Effector memory CD8-positive, alpha-beta T cell (primary cell): ENCODE results near the gene ABCC9.
"Not testable (repeated sequence)": the region's sequence is repeated elsewhere in the genome, so short reads cannot be mapped to it uniquely, and the experiment has no call there.

Experiments used
- ATAC-seq: fragments of 150-1000 bp; cut with Tn5 transposase; replicated peaks from 2 replicates; pipeline ENCODE4 v1.10.0; 2021; ENCODE audit warnings: mild to moderate bottlenecking, moderate library complexity
- DNase-seq, 3 experiments: peaks; one replicate each; pipeline ENCODE4 v3.0.0; 2021
- H3K27ac Mint-ChIP-seq, 2 donors: one replicate each; pipeline ENCODE4 v1.8.0; 2022; ENCODE audit warnings: mild to moderate bottlenecking in 2 of 2, mixed read lengths in 2 of 2, moderate library complexity in 2 of 2
- H3K27me3 Mint-ChIP-seq, 2 donors: one replicate each; pipeline ENCODE4 v1.8.0; 2022; ENCODE audit warnings: mixed read lengths in 2 of 2
- H3K36me3 Mint-ChIP-seq: one replicate; pipeline ENCODE4 v1.8.0; 2022; ENCODE audit warnings: mild to moderate bottlenecking, moderate library complexity, mixed read lengths; ENCODE audit not compliant: insufficient read depth
- H3K4me1 Mint-ChIP-seq, 2 donors: one replicate each; pipeline ENCODE4 v1.8.0; 2022; ENCODE audit warnings: low read depth in 2 of 2, mixed read lengths in 2 of 2
- H3K4me3 Mint-ChIP-seq, 2 donors: one replicate each; pipeline ENCODE4 v1.8.0; 2022; ENCODE audit warnings: mild to moderate bottlenecking in 2 of 2, mixed read lengths in 2 of 2, moderate library complexity in 2 of 2
- H3K9me3 Mint-ChIP-seq, 2 donors: one replicate each; pipeline ENCODE4 v1.8.0; 2022; ENCODE audit warnings: mixed read lengths in 2 of 2

ABCC9 gene

DNA sequence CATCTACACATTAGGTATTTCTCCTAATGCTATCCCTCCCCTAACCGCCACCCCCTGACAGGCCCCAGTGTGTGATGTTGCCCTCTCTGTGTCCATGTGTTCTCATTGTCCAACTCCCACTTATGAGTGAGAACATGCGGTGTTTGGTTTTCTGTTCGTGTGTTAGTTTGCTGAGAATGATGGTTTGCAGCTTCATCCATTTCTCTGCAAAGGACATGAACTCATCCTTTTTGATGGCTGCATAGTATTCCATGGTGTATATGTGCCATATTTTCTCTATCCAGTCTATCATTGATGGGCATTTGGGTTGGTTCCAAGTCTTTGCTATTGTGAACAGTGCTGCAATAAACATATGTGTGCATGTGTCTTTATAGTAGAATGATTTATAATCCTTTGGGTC is 158.5 kb downstream of the ABCC9 start:
- ATAC-seq, H3K27ac Mint-ChIP-seq, H3K4me1 Mint-ChIP-seq, H3K9me3 Mint-ChIP-seq, H3K36me3 Mint-ChIP-seq, H3K27me3 Mint-ChIP-seq, H3K4me3 Mint-ChIP-seq, DNase-seq: not testable (repeated sequence)

DNA sequence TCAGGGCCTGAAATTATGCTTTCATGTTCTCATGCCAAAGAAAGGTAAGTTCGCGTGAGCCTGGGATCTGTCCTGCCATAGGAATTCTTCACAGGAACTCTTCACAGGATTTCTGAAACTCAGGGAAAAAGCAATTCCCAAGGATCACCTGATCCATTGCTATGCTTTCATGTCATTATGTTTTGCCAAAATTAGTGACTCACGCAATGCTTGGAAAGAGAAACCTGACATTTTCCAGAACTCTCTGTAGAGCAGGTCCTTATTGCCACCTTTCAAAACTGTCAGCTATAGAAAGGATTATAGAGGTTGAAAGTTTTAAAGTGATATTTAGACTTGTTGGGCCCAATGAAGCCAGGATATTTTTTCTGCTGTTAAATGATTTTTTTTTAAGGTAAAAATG is 160.4 kb downstream of the ABCC9 start:
- Mint-ChIP-seq H3K27me3 (peaks cover 16 to 23% of the 10 kb centered on the region in 2 donors), H3K4me3 (no peak overlapping the region), H3K4me1 (no peaks in the 10 kb centered on the region), H3K9me3 (no peaks in the 10 kb centered on the region), H3K27ac (no peak overlapping the region), H3K36me3 (no peaks in the 10 kb centered on the region)
- DNase-seq (no peak), ATAC-seq (no peak)

DNA sequence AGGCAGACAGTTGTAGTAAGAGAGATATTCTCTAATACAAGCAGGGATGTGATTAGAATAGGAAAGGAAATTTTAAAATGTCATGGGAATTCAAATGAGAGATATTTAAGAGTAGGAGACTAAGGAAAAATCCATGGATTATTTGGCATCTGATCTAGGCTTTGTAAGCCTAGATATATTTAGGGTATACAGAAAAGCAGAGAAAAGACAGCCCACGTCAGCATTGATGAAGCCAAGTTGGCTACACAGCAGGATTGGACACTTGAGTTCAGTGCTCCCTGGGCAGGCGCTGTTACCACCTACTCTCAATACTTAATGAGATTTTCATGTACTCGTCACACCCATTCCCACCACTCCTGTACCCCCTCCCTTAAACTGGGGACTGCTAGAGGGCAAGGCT is 165.1 kb downstream of the ABCC9 start:
- ATAC-seq (no peak), DNase-seq (no peak)
- Mint-ChIP-seq H3K4me3 (no peak overlapping the region), H3K27ac (no peak overlapping the region), H3K4me1 (peaks cover 0 to 2% of the 10 kb centered on the region in 2 donors), H3K27me3 (peaks cover 37 to 50% of the 10 kb centered on the region in 2 donors), H3K9me3 (no peaks in the 10 kb centered on the region), H3K36me3 (no peaks in the 10 kb centered on the region)

DNA sequence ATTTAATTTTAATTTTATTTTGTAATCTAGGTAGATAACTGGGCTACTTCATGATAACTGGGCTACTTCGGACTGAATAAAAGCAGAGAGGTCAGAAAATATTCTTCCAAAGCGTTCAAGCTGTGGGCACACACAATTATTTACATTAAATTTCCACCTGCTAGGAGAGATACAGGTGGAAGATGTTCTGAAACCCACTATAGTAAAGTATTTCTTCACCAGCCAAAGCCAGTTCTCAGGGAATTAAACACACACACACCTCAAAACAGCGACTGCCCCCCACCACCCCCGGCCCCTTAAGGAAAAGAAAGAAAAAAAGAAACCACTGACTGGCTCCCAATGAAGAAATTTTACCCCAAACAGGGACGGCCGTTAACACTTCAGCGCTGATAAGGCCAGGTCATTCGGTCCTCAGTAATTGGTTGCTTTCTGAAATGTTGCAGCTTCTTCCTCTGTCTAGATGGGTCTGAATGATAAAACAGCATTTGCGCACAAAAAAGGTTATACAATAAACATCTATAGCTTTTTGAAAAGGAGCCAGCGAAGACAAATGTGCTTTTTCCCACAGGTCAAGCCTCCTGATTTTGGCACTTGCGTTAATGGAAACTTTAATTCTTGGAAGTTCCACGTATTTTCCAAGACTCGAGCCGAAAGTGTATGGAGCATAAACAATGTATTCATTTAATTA is 165.9 kb downstream of the ABCC9 start:
- ATAC-seq = no peak
- no peak for DNase-seq
- Mint-ChIP-seq H3K27me3 (peaks cover 37 to 57% of the 10 kb centered on the region in 2 donors), H3K4me1 (peaks cover 0 to 2% of the 10 kb centered on the region in 2 donors), H3K27ac (no peak overlapping the region), H3K9me3 (no peaks in the 10 kb centered on the region), H3K36me3 (no peaks in the 10 kb centered on the region), H3K4me3 (peak overlapping the region; percentile 38 to 40)

DNA sequence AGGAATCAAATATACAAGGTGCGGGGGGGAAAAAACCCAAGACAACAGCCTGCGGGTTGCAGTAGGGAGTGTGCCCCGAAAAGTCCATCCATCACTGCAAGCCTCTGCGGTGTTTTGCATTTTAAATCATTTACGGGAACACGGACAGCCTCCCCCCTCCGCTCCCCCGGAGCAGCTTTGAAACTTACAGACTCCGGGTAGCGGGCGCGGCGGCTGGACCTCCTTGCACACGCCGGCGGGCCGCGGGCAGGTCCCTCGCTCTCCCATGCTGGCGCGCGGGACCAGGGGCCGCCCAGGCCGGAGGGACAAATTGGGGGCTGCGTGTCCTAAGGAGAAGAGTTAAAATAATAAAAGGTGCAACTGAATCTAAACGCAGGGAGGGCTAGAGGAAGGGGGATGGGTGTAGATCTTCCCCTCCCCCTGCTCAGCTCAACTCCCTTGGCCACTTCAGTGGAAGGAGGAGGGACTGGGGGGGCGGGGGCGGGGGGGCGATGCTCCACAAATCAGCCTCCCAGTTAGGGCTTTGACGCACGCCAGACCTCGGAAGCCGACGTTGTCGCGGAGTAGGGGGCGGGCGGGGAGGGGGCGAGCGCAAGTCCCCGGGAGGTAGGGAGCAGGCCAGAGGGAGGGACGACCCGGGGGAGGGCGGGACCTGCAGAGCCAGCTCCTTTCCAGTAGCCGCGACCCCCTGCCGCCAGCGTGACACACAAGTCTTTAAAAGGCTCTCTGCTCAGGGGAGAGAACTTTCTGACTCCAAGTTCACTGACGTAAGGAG is 166.7 kb downstream of the ABCC9 start, which contains the start of gene KCNJ8:
TSS of gene KCNJ8 (minus strand) at position 349 of the 775 bp plus-strand sequence. CDS start 1,090 bp downstream, outside the sequence.
- H3K27ac Mint-ChIP-seq = no peak within 1 kb of the TSS
- H3K4me1 Mint-ChIP-seq = peaks cover 0 to 2% of the 10 kb centered on the region in 2 donors
- H3K4me3 Mint-ChIP-seq = peak within 1 kb of the TSS; percentile 38 to 40
- H3K9me3 Mint-ChIP-seq = no peaks in the 10 kb centered on the region
- peaks cover 37 to 57% of the 10 kb centered on the region in 2 donors for H3K27me3 Mint-ChIP-seq
- ATAC-seq (peak; percentile 19), DNase-seq (no peak)
- no peaks in the 10 kb centered on the region for H3K36me3 Mint-ChIP-seq

DNA sequence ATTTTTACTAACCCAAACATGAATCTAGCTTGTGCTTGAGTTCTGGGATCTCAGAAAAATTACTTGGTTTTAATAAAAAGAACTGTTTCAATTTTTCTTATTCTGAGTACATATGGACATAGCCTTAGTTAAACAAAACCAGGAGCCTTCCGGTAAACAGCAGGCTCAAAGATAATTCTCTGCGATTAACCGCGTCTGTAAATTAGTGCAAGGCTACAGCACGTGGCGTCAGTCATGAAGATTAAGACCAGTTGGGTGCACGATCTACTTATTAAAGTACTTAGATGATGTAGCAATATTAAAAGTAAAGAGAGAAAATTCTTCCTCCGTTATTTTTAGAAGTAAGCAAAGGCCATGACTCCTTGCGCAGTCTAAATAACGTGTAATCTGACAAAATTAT is 167.4 kb downstream of the ABCC9 start:
- no peak for DNase-seq
- Mint-ChIP-seq H3K4me1 (peaks cover 0 to 2% of the 10 kb centered on the region in 2 donors), H3K27ac (no peak overlapping the region), H3K27me3 (peaks cover 37 to 57% of the 10 kb centered on the region in 2 donors), H3K9me3 (no peaks in the 10 kb centered on the region), H3K4me3 (no peak overlapping the region), H3K36me3 (no peaks in the 10 kb centered on the region)
- no peak for ATAC-seq

DNA sequence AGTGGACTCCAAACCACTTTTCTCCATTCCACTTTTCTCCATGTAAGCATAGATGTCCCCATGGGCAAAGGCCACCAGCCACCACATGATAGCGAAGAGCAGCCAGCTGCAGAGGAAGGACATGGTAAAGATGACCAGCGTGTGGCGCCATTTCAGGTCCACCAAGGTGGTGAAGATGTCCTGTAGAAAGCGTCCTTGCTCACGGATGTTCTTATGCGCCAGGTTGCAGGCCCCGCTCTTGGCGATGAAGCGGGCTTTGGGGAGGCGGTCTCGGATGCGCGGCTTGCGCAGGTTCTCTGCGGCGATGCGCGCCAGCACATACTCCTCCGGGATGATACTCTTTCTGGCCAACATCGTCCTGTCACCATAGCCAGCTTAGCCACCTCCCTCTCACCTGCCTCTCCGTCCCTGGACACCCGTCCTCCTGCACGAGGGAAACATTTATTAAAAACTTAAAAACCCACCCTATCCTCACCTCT is 167.9 kb downstream of the ABCC9 start:
- Mint-ChIP-seq H3K4me3 (no peak overlapping the region), H3K27me3 (peaks cover 36 to 57% of the 10 kb centered on the region in 2 donors), H3K9me3 (no peaks in the 10 kb centered on the region), H3K36me3 (no peaks in the 10 kb centered on the region), H3K4me1 (peaks cover 0 to 2% of the 10 kb centered on the region in 2 donors), H3K27ac (no peak overlapping the region)
- no peak for DNase-seq
- ATAC-seq = no peak

DNA sequence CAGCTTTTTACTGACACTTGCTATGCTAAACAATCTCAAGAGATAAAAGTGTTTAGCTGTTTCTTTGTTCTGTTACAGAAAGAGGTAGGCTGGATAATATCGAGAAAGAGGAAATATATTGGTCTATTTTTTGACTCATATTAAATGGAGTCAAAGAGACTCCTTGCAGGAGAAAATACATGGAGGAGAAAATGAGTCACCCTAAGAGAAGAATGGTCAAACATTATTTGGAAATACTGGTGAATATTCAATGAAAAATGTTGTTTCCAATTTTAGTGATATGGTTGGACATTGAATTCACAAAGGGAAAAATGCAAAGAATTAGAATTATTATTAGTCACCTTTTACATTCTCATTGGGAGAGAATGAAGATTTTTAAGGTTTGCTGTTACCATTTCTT is 169.9 kb downstream of the ABCC9 start:
- DNase-seq (no peak), ATAC-seq (no peak)
- no peaks in the 10 kb centered on the region for H3K36me3 Mint-ChIP-seq
- H3K9me3 Mint-ChIP-seq = no peaks in the 10 kb centered on the region
- H3K27me3 Mint-ChIP-seq = peaks cover 26 to 40% of the 10 kb centered on the region in 2 donors
- no peak overlapping the region for H3K27ac Mint-ChIP-seq
- H3K4me3 Mint-ChIP-seq = no peak overlapping the region
- H3K4me1 Mint-ChIP-seq = peaks cover 0 to 2% of the 10 kb centered on the region in 2 donors

DNA sequence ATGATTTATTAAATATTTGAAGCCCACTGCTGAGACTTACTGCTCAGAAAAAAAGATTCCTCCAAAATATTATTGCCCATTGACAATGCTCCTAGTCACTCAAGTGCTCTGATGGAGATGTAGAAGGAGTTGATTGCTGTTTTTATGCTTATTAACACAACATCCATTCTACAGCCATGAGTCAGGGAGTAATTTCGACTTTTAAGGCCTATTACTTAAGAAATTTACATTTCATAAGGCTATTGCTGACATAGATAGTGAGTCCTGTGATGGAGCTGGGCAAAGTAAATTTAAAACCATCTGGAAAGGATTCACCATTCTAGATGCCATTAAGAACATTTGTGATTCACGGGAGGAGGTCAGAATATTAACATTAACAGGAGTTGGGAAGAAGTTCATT is 171.9 kb downstream of the ABCC9 start:
- DNase-seq = no peak
- Mint-ChIP-seq H3K36me3 (no peaks in the 10 kb centered on the region), H3K27ac (no peak overlapping the region), H3K4me1 (peaks cover 0 to 2% of the 10 kb centered on the region in 2 donors), H3K4me3 (no peak overlapping the region), H3K27me3 (peaks cover 14 to 26% of the 10 kb centered on the region in 2 donors), H3K9me3 (no peaks in the 10 kb centered on the region)
- no peak for ATAC-seq

DNA sequence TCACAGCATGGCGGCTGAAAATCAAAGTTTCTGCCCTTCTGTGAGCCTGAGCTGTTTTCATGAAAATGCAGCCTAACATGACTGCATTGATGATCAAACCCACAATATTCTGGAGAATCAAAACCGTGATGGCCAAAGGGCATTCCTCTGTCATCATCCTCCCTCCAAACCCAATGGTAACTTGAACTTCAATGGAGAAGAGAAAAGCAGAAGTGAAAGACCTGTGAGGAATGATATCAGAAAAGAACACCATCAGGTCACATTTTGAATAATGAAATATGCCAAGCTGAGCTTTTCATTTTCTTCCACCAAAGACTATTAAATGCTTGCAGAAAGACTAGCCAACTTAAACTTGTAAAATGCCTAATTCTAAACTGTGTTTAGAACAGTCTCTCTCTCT is 174.8 kb downstream of the ABCC9 start:
- no peak overlapping the region for H3K4me3 Mint-ChIP-seq
- H3K27me3 Mint-ChIP-seq = peaks cover 0 to 16% of the 10 kb centered on the region in 2 donors

DNA sequence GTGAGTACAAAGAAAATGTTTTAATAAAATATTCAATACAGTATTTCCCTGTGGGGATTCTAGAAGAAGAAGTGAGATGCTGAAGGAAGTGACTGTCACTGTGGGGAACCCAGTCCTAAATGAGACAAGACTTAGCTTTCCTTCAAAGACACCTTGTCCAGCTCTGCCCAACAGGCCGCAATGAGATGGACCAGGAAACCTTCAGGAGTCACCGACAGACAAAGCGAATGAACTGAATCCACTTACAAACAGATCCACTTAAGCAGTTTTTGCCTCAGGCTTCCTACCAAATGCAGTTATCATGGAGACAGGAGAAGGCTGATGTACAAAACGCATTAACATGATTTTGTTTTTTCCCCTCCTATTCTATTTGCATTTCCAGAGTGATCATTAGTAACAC is 176.3 kb downstream of the ABCC9 start:
- no peaks in the 10 kb centered on the region for H3K9me3 Mint-ChIP-seq
- H3K27me3 Mint-ChIP-seq = peaks cover 0 to 8% of the 10 kb centered on the region in 2 donors
- H3K4me3 Mint-ChIP-seq = no peak overlapping the region
- DNase-seq = no peak
- H3K4me1 Mint-ChIP-seq = no peaks in the 10 kb centered on the region
- ATAC-seq = no peak
- no peak overlapping the region for H3K27ac Mint-ChIP-seq
- H3K36me3 Mint-ChIP-seq = no peaks in the 10 kb centered on the region

More for the DNA sequence above, 174.8 kb downstream of the ABCC9 start:
- Mint-ChIP-seq H3K27ac (no peak overlapping the region), H3K36me3 (no peaks in the 10 kb centered on the region), H3K4me1 (no peaks in the 10 kb centered on the region), H3K9me3 (no peaks in the 10 kb centered on the region)
- no peak for DNase-seq
- no peak for ATAC-seq

DNA sequence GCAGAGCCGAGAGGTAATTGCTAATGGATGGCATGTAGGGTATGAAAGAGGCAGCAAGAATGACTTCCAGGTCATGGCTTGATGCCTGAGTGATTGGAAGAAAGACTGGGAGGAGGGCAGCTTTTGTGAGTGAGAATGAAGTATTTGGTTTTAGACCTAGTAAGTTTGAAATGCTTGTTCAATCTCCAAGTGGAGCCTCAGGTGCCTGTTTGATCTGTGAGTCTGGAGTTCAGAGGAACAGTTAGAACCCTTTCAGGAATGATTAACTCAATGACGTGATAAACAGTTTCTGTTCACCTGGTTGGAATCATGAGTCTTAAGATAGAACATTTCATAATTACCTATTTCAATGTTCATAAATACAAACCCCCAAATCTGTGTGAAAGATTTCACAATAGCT is 177.2 kb downstream of the ABCC9 start:
- no peaks in the 10 kb centered on the region for H3K36me3 Mint-ChIP-seq
- no peak for ATAC-seq
- peaks cover 0 to 8% of the 10 kb centered on the region in 2 donors for H3K27me3 Mint-ChIP-seq
- no peak overlapping the region for H3K4me3 Mint-ChIP-seq
- H3K9me3 Mint-ChIP-seq = no peaks in the 10 kb centered on the region
- H3K4me1 Mint-ChIP-seq = no peaks in the 10 kb centered on the region
- DNase-seq = no peak
- no peak overlapping the region for H3K27ac Mint-ChIP-seq

DNA sequence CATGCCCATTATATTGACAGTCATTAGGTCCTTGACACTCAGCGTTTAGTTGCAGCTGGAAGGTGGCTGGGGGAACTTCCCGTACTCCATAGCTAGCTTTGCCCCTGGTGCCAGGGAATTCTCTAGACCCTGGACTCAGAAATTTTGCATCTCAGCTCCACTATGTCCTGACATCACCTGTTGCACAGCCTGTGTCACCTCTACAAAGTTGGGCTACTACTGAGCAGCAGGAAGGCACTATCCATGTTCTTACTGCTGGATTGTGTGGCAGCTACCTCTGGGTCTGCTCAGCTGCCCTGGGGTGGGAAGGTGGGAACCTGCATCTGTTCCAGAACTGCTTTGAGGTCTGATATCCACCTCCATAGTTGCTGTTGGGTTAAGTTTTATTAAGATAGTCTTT is 177.7 kb downstream of the ABCC9 start:
- Mint-ChIP-seq H3K4me1 (no peaks in the 10 kb centered on the region), H3K4me3 (no peak overlapping the region), H3K9me3 (no peaks in the 10 kb centered on the region), H3K36me3 (no peaks in the 10 kb centered on the region), H3K27ac (no peak overlapping the region), H3K27me3 (peaks cover 0 to 8% of the 10 kb centered on the region in 2 donors)
- DNase-seq = no peak
- ATAC-seq = no peak

DNA sequence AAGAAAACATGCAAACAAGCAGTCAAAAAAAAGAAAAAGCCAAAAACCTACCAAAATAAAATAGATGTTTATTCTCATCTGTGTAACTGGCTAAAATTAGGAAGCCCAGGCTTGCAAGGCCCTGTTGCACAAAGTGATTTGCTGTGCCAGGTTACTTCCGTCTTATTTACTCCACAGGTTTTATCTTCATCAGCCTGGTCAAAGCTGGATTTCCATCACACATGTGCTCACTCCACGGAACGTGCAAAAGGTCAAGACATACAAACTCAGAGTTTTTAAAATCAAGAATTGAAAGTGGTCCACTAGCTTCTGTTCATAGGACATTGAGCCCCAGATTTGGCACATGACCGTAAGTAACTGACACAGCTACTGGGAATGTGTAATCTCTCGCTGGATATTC is 181.5 kb downstream of the ABCC9 start:
- Mint-ChIP-seq H3K4me1 (no peaks in the 10 kb centered on the region), H3K27ac (no peak overlapping the region), H3K4me3 (no peak overlapping the region), H3K36me3 (no peaks in the 10 kb centered on the region), H3K27me3 (peaks cover 7 to 12% of the 10 kb centered on the region in 2 donors), H3K9me3 (no peaks in the 10 kb centered on the region)
- ATAC-seq (no peak), DNase-seq (no peak)
